OCI-LY3 (cell line): ENCODE results near the gene KBTBD13.

Experiments
- H2AFZ ChIP-seq: fragments of 200-600, 300-600 bp; shearing (Covaris generic); 2 replicates; pipeline ENCODE4 v1.6.0; 2014; ENCODE audit warnings: antibody characterized with exemption, low read depth, low read length
- H3K27ac ChIP-seq: fragments of 200-600, 300-600 bp; sonication (generic); 2 replicates; pipeline ENCODE4 v1.5.1; 2014; ENCODE audit warnings: mild to moderate bottlenecking, low read length, moderate library complexity, mixed read lengths
- H3K27me3 ChIP-seq: fragments of 200-600, 300-600 bp; sonication (generic); 2 replicates; pipeline ENCODE4 v1.6.1; 2014; ENCODE audit warnings: low read depth, low read length, mixed read lengths
- H3K36me3 ChIP-seq: fragments of 200-600, 300-600 bp; sonication (generic); replicated peaks from 2 replicates; pipeline ENCODE3; 2014; ENCODE audit warnings: low read depth, low read length, mixed read lengths
- H3K4me1 ChIP-seq: fragments of 300-600, 200-600 bp; sonication (generic); 2 replicates; pipeline ENCODE4 v1.6.1; 2014; ENCODE audit warnings: low read length, mixed read lengths
- H3K4me2 ChIP-seq: fragments of 200-600, 300-600 bp; sonication (generic); 2 replicates; pipeline ENCODE4 v1.6.1; 2014; ENCODE audit warnings: low read length, mixed read lengths
- H3K4me3 ChIP-seq: fragments of 300-600, 200-600 bp; sonication (generic); 2 replicates; pipeline ENCODE4 v1.5.1; 2014; ENCODE audit warnings: antibody characterized with exemption, mild to moderate bottlenecking, low read length, moderate library complexity
- H3K79me2 ChIP-seq: fragments of 300-600, 200-600 bp; shearing (Covaris generic); 2 replicates; pipeline ENCODE4 v1.6.1; 2014; ENCODE audit warnings: mild to moderate bottlenecking, low read length, mixed read lengths
- H3K9ac ChIP-seq: fragments of 300-600, 200-600 bp; shearing (Covaris generic); 2 replicates; pipeline ENCODE4 v1.6.0; 2014; ENCODE audit warnings: mild to moderate bottlenecking, low read length, moderate library complexity
- H3K9me3 ChIP-seq: fragments of 200-600, 300-600 bp; shearing (Covaris generic); 2 replicates; pipeline ENCODE4 v1.6.1; 2014; ENCODE audit warnings: low read length, mixed read lengths; ENCODE audit not compliant: insufficient read depth
- H4K20me1 ChIP-seq: fragments of 200-600, 300-600 bp; sonication (generic); 2 replicates; pipeline ENCODE4 v1.6.1; 2016; ENCODE audit warnings: low read length, mixed read lengths; ENCODE audit not compliant: insufficient read depth
- EZH2phosphoT487 ChIP-seq: fragments of 200-600 bp; shearing (Covaris generic); IDR thresholded peaks from 2 replicates; pipeline ENCODE4 v1.6.1; 2018; ENCODE audit warnings: antibody characterized with exemption, mixed run types, low read depth
- TF ChIP-seq, protein P1 (sequence below): fragments of 200-600, 300-600 bp; sonication (generic); IDR thresholded peaks from 2 replicates; pipeline ENCODE4 v1.5.1; 2014; ENCODE audit warnings: antibody characterized with exemption, low read length, low read depth

The KBTBD13 gene

DNA sequence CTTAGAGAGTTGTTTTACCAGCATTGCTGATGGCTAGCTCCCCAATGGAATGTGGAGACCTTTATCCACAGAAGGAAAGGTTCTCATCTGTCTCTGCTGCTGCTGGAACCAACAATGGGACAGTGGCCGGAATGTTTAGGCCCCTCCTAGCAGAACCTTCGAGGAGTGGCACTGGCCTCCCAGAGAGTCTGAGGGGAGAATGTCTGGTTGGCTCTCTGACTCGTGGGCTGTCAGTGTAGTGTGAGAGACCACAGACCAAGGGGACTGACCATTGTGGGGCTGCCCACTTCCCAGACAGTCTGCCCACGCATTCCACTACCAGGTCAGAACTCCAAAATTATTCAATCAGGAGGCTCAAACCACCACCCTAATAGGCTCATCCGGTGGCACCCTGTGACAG is 13.8 kb upstream of the KBTBD13 start:
- Histone ChIP-seq H4K20me1 (no peaks in the 10 kb centered on the region), H2AFZ (no peak overlapping the region), H3K4me3 (no peak overlapping the region), H3K4me1 (no peaks in the 10 kb centered on the region; the same call in 1 of the 2 replicates), H3K27me3 (0 out of 2 replicates have a peak, but pooled peaks cover 9% of the 10 kb centered on the region), H3K36me3 (no peaks in the 10 kb centered on the region), H3K27ac (no peak overlapping the region), H3K9me3 (no peaks in the 10 kb centered on the region), H3K79me2 (no peaks in the 10 kb centered on the region), H3K9ac (no peak overlapping the region), H3K4me2 (no peak overlapping the region)
- TF ChIP-seq EZH2phosphoT487: no peak
- TF ChIP-seq, protein P1, sequence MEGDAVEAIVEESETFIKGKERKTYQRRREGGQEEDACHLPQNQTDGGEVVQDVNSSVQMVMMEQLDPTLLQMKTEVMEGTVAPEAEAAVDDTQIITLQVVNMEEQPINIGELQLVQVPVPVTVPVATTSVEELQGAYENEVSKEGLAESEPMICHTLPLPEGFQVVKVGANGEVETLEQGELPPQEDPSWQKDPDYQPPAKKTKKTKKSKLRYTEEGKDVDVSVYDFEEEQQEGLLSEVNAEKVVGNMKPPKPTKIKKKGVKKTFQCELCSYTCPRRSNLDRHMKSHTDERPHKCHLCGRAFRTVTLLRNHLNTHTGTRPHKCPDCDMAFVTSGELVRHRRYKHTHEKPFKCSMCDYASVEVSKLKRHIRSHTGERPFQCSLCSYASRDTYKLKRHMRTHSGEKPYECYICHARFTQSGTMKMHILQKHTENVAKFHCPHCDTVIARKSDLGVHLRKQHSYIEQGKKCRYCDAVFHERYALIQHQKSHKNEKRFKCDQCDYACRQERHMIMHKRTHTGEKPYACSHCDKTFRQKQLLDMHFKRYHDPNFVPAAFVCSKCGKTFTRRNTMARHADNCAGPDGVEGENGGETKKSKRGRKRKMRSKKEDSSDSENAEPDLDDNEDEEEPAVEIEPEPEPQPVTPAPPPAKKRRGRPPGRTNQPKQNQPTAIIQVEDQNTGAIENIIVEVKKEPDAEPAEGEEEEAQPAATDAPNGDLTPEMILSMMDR: no peak

DNA sequence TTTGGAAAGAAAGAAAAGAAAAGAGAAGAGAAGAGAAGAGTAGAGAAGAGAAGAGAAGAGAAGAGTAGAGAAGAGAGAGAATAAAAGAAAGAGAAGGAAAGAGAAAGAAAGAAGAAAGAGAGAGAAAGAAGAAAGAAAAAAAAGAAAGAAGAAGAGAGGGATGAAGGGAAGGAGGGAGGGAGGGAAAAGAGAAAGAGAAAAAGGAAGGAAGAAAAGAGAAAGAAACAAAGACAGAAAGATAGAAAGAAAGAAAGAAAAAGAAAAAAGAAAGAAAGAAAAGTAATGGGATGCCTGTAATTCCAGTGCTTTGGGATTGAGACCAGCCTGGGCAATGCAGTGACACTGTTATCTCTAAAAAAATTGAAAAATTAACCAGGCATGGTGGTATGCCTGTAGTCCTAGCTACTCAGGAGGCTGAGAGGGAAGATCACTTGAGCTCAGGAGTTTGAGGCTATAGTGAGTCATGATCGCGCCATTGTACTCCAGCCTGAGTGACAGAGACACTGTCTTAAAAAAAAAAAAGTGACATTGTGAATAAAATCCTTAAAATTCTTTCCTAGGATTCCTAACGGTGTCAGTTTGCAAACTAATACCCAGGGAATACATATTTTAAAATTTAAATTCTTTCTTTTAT is 10.4 kb upstream of the KBTBD13 start:
- H3K4me3 ChIP-seq: no peak overlapping the region

DNA sequence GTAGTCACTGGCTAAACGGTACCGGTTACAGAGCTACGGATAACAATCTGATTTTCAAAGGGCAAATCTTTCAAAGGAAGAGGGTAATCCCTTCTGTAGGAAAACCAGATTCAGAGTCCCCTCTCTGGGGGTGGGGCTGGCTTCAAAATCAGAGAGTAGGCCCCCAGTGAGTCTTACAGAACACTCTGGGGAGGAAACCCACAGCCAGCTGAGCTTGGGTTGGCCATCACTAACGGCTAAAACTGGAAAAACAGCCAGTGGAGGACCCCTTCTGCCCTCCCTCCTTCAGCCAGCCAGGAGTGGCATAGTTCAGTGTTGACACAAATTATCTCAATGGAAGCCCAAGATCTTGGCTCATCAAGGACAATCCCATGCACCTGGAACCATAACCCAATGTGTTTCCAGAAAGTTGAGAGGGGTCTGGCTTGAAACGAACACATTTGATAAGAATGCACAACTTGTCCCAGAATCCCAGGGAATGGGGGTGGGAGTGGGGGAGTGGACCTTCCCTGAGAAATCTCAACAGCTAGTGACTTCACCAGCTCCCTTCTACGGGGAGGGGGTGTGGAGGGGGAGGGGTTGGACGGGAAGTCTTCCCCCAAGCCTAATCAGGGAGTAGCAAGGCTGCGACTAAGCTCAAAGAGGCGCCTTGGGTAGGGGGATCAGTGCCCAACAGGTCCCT is 9.8 kb upstream of the KBTBD13 start:
- Histone ChIP-seq H3K27me3 (0 out of 2 replicates have a peak, but pooled peaks cover 9% of the 10 kb centered on the region), H3K27ac (no peak overlapping the region), H3K9me3 (no peaks in the 10 kb centered on the region), H3K4me2 (no peak overlapping the region), H4K20me1 (no peaks in the 10 kb centered on the region), H3K79me2 (no peaks in the 10 kb centered on the region), H3K4me3 (no peak overlapping the region), H3K9ac (no peak overlapping the region), H3K36me3 (no peaks in the 10 kb centered on the region), H2AFZ (no peak overlapping the region), H3K4me1 (no peaks in the 10 kb centered on the region; the same call in 1 of the 2 replicates)
- no peak for TF ChIP-seq EZH2phosphoT487
- TF ChIP-seq, protein P1: no peak

More for the DNA sequence above, 10.4 kb upstream of the KBTBD13 start:
- H3K9me3 ChIP-seq: no peaks in the 10 kb centered on the region
- H3K79me2 ChIP-seq: no peaks in the 10 kb centered on the region
- H4K20me1 ChIP-seq: no peaks in the 10 kb centered on the region
- no peak overlapping the region for H3K27ac ChIP-seq
- TF ChIP-seq, protein P1: no peak
- TF ChIP-seq EZH2phosphoT487: no peak
- H3K4me1 ChIP-seq: no peaks in the 10 kb centered on the region; the same call in 1 of the 2 replicates
- 0 out of 2 replicates have a peak, but pooled peaks cover 9% of the 10 kb centered on the region for H3K27me3 ChIP-seq
- H3K9ac ChIP-seq: no peak overlapping the region
- H2AFZ ChIP-seq: no peak overlapping the region
- no peaks in the 10 kb centered on the region for H3K36me3 ChIP-seq
- H3K4me2 ChIP-seq: no peak overlapping the region

DNA sequence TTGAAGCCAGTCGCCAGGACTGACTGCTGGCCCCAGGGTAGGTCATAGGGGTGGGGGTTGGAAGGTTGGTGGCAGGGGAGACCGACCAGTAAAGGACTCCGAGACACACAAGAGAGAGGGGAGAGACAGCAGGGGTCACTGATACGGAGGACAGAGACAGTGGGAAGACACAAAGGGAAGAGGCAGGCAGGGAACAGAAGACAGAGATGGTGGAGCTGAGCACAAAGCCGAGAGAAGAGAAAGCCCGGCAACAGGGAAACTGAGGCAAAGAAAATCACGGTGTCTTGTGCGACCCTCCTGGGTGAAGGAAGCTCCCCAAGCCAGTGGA is 9.3 kb upstream of the KBTBD13 start:
- no peak for TF ChIP-seq EZH2phosphoT487
- TF ChIP-seq, protein P1: no peak
- no peak overlapping the region for H3K27ac ChIP-seq
- no peaks in the 10 kb centered on the region for H3K9me3 ChIP-seq
- H3K36me3 ChIP-seq: no peaks in the 10 kb centered on the region
- H2AFZ ChIP-seq: no peak overlapping the region
- no peaks in the 10 kb centered on the region; the same call in 1 of the 2 replicates for H3K4me1 ChIP-seq
- no peaks in the 10 kb centered on the region for H3K79me2 ChIP-seq
- no peaks in the 10 kb centered on the region for H4K20me1 ChIP-seq
- 0 out of 2 replicates have a peak, but pooled peaks cover 9% of the 10 kb centered on the region for H3K27me3 ChIP-seq
- H3K4me3 ChIP-seq: no peak overlapping the region
- H3K4me2 ChIP-seq: no peak overlapping the region
- H3K9ac ChIP-seq: no peak overlapping the region
